HL-60/S4 (cell line): ENCODE results near the gene FCHSD2.

Experiments
- in situ Hi-C: fragments of 300-500 bp; cut with MboI; formaldehyde crosslinking; loops from 2 replicates; pipeline ENCODE4 v1.14.3; 2022; ENCODE audit warnings: low sequenced_read_pairs

Gene FCHSD2

GRCh38 chr11:73142128-73142377 lies at the start of gene FCHSD2:
Gene FCHSD2, minus strand, starts transcription at chr11:73142318. Its CDS starts 441 bp downstream, at chr11:73141877.
- in situ Hi-C loops = no loop called here

DNA sequence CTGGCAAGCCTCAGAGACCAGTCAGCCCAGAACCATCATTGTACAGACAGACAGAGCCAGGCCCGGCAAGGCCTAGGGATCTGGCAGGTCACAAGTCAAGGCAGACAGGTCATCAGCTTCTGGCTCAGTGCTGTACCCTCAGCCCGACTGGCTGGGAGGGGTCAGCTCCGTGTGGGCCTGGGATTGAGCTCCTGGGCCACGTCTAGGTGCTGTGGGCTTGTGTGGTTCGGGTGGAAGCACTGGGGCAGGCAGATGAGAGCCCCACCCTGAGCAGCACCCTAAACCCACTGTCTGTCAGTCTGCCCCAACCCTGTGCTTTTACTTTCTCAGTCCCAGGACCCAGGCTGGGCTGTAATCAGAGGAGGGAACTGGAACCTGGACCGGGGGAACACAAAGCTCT lies 49.0 kb upstream of the FCHSD2 start:
- in situ Hi-C loops = no loop called here

DNA sequence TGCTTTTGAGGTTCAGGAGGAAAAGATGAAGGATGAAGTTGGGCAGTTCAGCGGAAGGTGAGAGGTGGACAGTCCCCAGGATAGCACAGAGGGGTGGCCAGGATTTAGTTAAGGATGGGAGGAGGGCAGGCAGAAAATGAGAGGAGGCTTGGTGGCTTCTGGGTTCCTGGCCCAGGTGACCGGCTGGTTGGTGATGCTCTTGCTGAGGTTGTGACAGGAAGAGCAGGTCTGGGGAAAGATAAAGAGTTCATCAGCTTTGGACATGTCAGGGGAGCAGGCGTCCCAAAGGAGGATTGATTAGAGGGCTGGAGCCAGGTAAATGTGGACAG lies 48.4 kb upstream of the FCHSD2 start:
- in situ Hi-C loops = no loop called here

DNA sequence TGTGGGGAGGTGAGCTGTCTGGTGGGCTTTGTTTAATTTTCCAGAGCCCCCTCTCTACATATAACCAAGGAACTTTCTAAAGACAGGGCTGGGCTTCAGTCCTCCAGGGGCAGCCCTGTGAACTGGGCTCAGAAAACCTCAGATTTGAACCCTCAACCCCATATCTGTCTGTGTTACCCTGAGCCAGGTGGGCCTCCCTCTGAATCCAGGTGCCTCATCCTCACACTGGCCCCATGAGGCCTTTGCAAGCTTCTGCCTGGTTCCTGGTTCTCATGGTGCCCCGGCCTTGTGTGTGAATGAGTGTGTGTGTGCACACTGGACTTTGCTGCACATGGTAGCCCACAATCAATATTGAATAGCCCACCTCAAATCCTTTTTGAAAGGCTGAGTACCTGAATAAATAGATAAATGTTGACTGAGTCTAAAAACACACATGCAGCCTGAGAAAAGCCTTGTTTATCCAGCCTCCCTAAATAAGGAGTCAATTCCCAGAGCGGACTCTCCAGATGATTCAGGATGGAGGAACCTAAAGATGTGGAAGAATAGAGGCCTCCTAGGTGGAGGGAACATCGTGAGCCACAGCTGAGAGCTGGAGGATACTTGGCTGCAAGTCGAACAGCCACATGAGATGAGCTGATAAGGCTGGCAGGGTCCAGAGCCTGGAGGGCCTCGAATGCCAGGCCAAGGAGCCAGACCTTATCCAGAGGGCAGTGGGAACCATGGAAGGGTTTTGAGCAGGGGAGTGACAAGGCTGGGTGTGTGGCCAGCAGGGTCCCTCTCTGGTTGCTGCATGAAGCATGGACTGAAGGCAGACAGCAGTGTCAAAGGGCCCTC lies 47.8 kb upstream of the FCHSD2 start:
- in situ Hi-C loops = loop anchor here (5.0 to 10.0 kb wide), 3 partner anchors 52 to 465 kb away; no protein-coding TSS in a partner anchor

GRCh38 chr11:73189315-73189714 lies 47.2 kb upstream of the FCHSD2 start:
- in situ Hi-C loops = loop anchor here (5.0 to 10.0 kb wide), 3 partner anchors 53 to 465 kb away; no protein-coding TSS in a partner anchor

- in situ Hi-C loops = loop anchor here (5.0 to 10.0 kb wide), 3 partner anchors 54 to 464 kb away; no protein-coding TSS in a partner anchor
Measured at GRCh38 chr11:73188301-73188700, 46.2 kb upstream of the FCHSD2 start.

DNA sequence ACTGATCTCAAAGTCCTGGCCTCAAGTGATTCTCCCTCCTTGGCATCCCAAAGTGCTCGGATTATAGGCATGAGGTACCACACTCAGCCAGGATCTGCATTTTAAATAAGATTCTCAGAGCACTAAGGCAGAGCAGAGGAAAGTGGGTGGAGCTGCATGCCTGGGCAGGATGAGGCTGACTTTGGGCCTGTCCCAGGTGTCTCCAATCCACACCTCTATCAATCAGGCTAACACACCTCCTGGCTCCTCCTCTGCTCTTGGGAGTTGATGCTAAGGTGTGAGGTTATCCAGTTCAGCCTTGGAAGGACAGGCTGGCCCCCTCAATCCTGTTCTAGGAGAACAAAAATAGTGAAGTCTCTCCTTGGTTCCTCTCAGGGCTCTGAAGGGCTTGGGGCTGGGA lies 45.7 kb upstream of the FCHSD2 start:
- in situ Hi-C loops = loop anchor here (5.0 to 10.0 kb wide), 3 partner anchors 54 to 463 kb away; no protein-coding TSS in a partner anchor

DNA sequence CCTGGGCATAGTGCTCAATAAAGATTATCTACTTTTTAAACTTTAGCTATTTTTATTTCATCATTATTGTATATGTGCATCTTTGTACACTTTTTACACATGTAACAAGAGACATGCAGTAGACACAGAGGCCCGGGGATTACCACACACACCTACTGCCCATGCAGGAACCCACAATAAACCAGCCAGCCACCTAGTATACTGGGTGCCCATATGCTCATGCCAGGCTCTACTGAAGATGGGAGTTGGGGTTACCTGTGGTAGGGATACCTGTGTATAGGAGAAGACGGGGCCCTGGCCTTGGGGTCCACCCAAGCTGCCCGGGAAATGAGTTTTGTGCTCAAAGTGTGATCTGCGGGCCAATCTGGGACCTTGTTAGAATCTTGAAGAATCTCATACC lies 44.8 kb upstream of the FCHSD2 start:
- in situ Hi-C loops = loop anchor here (5.0 to 10.0 kb wide), 3 partner anchors 55 to 462 kb away; no protein-coding TSS in a partner anchor

DNA sequence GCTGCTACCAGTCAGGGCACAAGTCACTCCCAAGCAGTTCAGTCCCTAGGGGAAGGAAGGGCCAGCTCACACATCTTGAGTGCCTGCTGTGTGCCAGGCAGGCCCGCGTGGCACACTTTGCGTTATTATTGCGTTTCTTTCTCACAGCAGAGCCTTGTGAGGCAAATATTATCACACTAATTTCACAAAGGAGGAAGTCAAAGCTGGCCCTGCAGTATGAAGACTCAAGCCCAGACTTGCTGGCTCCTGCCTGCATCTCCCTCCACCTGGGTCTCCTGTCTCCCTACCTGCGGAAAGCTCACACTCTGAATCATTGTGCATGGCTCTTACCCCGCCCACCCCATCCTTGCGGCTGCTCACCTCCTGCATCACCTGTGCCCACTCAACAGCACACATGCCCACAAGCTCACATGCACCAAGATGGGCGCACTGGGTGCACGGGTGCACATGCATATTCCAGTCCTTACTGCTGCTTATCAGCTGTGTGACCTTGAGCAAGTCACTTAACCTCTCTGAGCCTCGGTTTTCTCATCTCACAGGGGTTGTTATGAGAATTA lies 44.3 kb upstream of the FCHSD2 start:
- in situ Hi-C loops = loop anchor here (5.0 to 10.0 kb wide), 3 partner anchors 56 to 462 kb away; no protein-coding TSS in a partner anchor

DNA sequence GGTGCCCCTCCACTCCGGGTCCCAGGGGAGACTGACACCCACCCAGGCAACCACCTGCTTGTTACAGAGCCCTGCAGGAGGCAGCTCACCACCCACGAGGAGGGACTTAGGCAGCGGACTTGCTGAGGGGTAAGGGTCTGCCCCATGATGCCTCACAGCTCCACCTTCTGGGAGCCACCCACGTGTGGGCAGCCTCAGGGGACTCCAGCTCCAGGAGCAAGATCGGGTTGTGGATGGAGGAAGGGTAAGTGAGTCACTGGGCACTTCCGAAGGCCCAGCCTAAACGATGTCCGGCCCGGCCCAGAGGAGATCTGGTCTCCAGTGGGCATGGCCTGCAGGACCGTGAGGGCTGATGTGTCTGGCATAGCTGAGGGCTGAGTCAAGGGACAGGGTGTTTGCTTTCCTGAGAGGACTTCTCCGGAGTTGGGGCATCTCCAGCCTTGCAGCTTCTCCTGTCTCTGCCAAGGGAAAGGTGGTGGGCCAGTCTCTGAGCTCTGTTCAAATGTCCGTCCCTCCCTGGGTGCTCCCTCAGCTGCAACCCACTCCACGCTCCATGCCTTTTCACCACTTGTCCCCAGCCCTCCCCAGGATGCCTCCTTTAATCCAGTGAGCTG lies 43.7 kb upstream of the FCHSD2 start:
- in situ Hi-C loops = loop anchor here (5.0 to 10.0 kb wide), 3 partner anchors 57 to 461 kb away; no protein-coding TSS in a partner anchor

GRCh38 chr11:73184953-73185671 lies 43.0 kb upstream of the FCHSD2 start:
- in situ Hi-C loops = loop anchor here (5.0 to 10.0 kb wide), 3 partner anchors 57 to 460 kb away; no protein-coding TSS in a partner anchor

- in situ Hi-C loops = loop anchor here (10.0 kb wide), 1 partner anchor 458 kb away; no protein-coding TSS in a partner anchor
Measured at GRCh38 chr11:73182824-73183321, 40.8 kb upstream of the FCHSD2 start.

DNA sequence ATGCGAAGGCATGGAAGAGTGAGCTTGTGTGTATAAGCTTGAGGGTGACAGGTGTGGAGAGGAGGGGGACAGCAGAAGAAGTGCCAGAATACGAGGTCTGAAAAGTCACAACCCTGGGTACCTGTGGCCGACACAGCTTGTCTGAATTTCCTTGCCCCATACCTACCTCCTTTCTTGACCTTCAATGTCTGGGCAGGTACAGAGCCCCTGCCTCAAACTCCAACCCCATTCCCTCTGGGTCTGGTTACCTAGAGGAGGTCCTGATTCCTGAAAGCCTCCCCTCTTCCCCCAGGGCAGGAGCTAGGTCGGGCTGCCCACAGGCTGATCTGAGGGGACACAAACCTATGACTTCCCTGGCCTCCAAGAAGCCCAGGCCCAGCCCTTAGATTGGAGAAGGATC lies 36.6 kb upstream of the FCHSD2 start:
- in situ Hi-C loops = loop anchor here (10.0 kb wide), 2 partner anchors 254 to 594 kb away; no protein-coding TSS in a partner anchor

GRCh38 chr11:73177778-73178539 lies 35.8 kb upstream of the FCHSD2 start:
- in situ Hi-C loops = loop anchor here (10.0 kb wide), 2 partner anchors 253 to 593 kb away; no protein-coding TSS in a partner anchor

- in situ Hi-C loops = loop anchor here (10.0 kb wide), 2 partner anchors 253 to 593 kb away; no protein-coding TSS in a partner anchor
Measured at GRCh38 chr11:73177380-73177777, 35.3 kb upstream of the FCHSD2 start.

DNA sequence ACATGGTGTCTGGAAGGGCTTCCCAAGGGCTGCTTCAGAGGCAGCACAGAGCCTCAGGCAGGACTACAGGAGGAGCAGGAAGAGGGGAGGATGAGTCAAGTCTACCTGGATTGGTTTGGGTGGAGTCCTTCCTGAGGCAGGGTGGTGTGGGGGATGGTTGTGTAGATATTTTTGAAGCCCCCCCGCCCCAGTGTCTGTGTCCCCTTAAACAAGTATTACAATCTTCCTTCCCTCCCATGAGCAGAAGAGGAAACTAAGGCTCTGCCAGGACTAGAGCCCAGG lies 34.7 kb upstream of the FCHSD2 start:
- in situ Hi-C loops = loop anchor here (10.0 kb wide), 2 partner anchors 252 to 592 kb away; no protein-coding TSS in a partner anchor

DNA sequence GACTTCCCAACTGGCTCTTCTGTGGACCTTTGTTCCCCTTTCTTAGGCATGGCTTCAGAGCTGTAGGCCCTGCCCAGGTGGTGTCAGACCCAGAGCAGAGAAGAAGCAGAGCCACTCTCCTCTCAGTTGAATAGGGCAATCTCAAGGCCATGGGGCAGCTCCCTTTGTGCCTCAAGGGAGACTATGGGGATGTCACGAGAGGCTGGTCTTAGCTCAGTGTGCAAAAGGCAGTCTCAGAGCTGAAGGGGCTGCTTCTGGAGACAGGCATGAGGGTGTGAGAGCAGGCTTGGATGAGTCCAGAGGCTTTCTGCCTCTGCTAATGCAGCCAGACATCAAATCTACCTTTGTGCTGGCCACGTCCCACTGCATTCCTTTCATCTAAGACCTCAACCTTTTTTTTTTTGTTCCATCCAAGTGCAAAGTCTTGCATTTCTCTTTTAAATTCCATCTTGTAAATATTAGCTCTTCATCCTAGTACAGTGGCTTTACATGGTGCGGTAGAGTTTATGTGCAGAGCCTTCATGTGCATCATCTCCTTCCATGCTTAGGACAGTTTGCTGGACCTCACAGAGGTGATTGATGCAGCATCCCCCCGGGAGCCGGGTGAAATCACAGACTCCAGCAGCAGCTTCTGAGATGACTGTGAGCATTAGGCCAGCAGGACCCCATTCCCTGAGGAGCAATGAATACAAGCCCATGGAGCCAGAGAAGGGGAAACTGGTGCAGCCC lies 34.2 kb upstream of the FCHSD2 start:
- in situ Hi-C loops = loop anchor here (10.0 kb wide), 2 partner anchors 252 to 592 kb away; no protein-coding TSS in a partner anchor

DNA sequence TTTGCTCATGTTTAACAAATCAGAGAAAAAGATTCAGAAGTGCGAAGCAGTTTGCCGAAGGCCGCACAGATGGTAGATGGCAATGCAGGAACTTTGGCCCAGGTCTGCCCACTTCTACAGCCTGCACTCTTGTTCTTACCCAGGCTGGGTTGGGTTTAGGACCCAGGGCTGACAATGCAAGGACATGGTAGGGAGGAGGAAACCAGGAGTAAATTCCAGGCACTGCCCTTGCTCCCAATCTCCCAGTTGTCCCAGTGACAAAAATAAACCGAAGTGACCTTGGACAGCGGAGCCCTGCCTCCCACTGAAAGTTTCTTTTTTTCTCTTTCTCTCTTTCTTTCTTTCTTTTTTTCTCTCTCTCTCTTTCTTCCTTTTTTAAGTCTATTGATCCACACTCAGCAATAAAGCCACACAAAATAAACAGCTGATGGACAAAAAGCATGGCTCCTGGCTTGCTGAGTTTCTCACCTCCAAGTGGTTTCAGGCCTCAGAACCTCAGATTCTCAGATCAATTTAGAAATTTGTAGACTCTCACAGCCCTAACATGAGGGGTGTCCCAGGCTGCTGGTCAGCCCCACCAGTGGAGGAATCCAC lies 33.5 kb upstream of the FCHSD2 start:
- in situ Hi-C loops = loop anchor here (10.0 kb wide), 2 partner anchors 251 to 591 kb away; no protein-coding TSS in a partner anchor

GRCh38 chr11:73174495-73174791 lies 32.3 kb upstream of the FCHSD2 start:
- in situ Hi-C loops = loop anchor here (10.0 to 25.0 kb wide), 3 partner anchors 250 to 590 kb away; no protein-coding TSS in a partner anchor
